IMR-90 (cell line): ENCODE measurements around the gene ZNF236. TPM values are rescaled to one million over a fixed set of nuclear protein-coding genes. Genes with fewer than 3 reads are reported as not detected.

ENCODE experiments used
- ATAC-seq: fragments of 200-7000 bp; cut with Tn5 transposase; 2 replicates; pipeline ENCODE4 v1.9.1; 2020; ENCODE audit warnings: low read depth, mild to moderate bottlenecking, moderate library complexity
- BruUV-seq: library from RNA; stranded (reverse); fragments of 400-500 nt; replicated peaks from 2 replicates; lab custom pipeline; 2021; lab: Mats Ljungman, UMichigan
- CTCF ChIA-PET: fragments of 300-600 bp; formaldehyde crosslinking; extraction: SDS; loops from one replicate; lab custom pipeline; 2021; ENCODE audit warnings: antibody characterized with exemption; lab: Yijun Ruan, JAX
- POLR2A ChIA-PET: fragments of 300-600 bp; sonication (Branson Sonifier 250); formaldehyde crosslinking; loops from one replicate; lab custom pipeline; 2022; ENCODE audit warnings: antibody characterized with exemption; ENCODE audit not compliant: unreplicated experiment; lab: Charles Lee
- DNase-seq: peaks from one replicate; pipeline ENCODE4 v3.0.0; 2013
- H2AFZ ChIP-seq: replicated peaks from 2 replicates; pipeline ENCODE3; 2013; ENCODE audit warnings: low read length, mild to moderate bottlenecking; ENCODE audit not compliant: poor library complexity
- H2AK5ac ChIP-seq: 2 replicates; pipeline ENCODE4 v1.6.1; 2013; ENCODE audit warnings: low read depth, low read length, inconsistent platforms
- H2AK9ac ChIP-seq: replicated peaks from 2 replicates; pipeline ENCODE3; 2013; ENCODE audit warnings: mild to moderate bottlenecking, low read depth, low read length, moderate library complexity; ENCODE audit not compliant: poor library complexity
- H2BK120ac ChIP-seq: 2 replicates; pipeline ENCODE4 v1.6.1; 2013; ENCODE audit warnings: low read depth, low read length, inconsistent platforms
- H2BK15ac ChIP-seq: 3 replicates; pipeline ENCODE4 v1.6.1; 2013; ENCODE audit warnings: low read depth, low read length, inconsistent platforms
- H2BK20ac ChIP-seq: 2 replicates; pipeline ENCODE4 v1.6.1; 2013; ENCODE audit warnings: low read depth, mild to moderate bottlenecking, inconsistent platforms, low read length, moderate library complexity
- H2BK5ac ChIP-seq: 2 replicates; pipeline ENCODE4 v1.6.1; 2013; ENCODE audit warnings: mild to moderate bottlenecking, low read depth, low read length, inconsistent platforms; ENCODE audit not compliant: poor library complexity, severe bottlenecking
- H3K14ac ChIP-seq: replicated peaks from 2 replicates; pipeline ENCODE4 v1.6.1; 2013; ENCODE audit warnings: low read depth, low read length, inconsistent platforms
- H3K18ac ChIP-seq: 2 replicates; pipeline ENCODE4 v1.6.1; 2013; ENCODE audit warnings: low read depth, low read length, control low read depth
- H3K23ac ChIP-seq: 2 replicates; pipeline ENCODE4 v1.6.1; 2013; ENCODE audit warnings: low read depth, low read length, inconsistent platforms
- H3K27ac ChIP-seq: 2 replicates; pipeline ENCODE4 v1.5.1; 2013; ENCODE audit warnings: mild to moderate bottlenecking, control low read depth, low read length; ENCODE audit not compliant: insufficient read depth
- H3K27me3 ChIP-seq: 2 replicates; pipeline ENCODE4 v1.6.1; 2013; ENCODE audit warnings: low read length; ENCODE audit not compliant: control insufficient read depth, insufficient read depth
- H3K36me3 ChIP-seq: 2 replicates; pipeline ENCODE4 v1.6.1; 2013; ENCODE audit warnings: low read length, mixed read lengths; ENCODE audit not compliant: control insufficient read depth, insufficient read depth
- H3K4ac ChIP-seq: 2 replicates; pipeline ENCODE4 v1.6.1; 2013; ENCODE audit warnings: low read depth, low read length, inconsistent platforms
- H3K4me1 ChIP-seq: 2 replicates; pipeline ENCODE4 v1.6.1; 2013; ENCODE audit warnings: low read length, mixed read lengths; ENCODE audit not compliant: control insufficient read depth, insufficient read depth
- H3K4me2 ChIP-seq: 2 replicates; pipeline ENCODE4 v1.6.1; 2013; ENCODE audit warnings: low read depth, mild to moderate bottlenecking, control low read depth, low read length, moderate library complexity
- H3K4me3 ChIP-seq: 2 replicates; pipeline ENCODE4 v1.5.1; 2013; ENCODE audit warnings: low read depth, mild to moderate bottlenecking, control low read depth, low read length, moderate library complexity; ENCODE audit not compliant: insufficient read depth
- H3K56ac ChIP-seq: 2 replicates; pipeline ENCODE4 v1.6.1; 2013; ENCODE audit warnings: low read length, inconsistent platforms; ENCODE audit not compliant: insufficient read depth; ENCODE audit errors: extremely low read depth
- H3K79me1 ChIP-seq, 2 experiments: 2 replicates each; pipeline ENCODE4 v1.6.1; 2013; ENCODE audit warnings: low read length in 2 of 2, inconsistent platforms in 1 of 2, low read depth in 1 of 2
- H3K9ac ChIP-seq: 2 replicates; pipeline ENCODE4 v1.6.1; 2013; ENCODE audit warnings: low read depth, low read length, control low read depth
- H3K9me1 ChIP-seq: 2 replicates; pipeline ENCODE4 v1.6.1; 2013; ENCODE audit warnings: low read length, inconsistent platforms; ENCODE audit not compliant: insufficient read depth
- H3K9me3 ChIP-seq: 2 replicates; pipeline ENCODE4 v1.6.1; 2013; ENCODE audit warnings: low read length; ENCODE audit not compliant: control insufficient read depth, insufficient read depth
- H4K20me1 ChIP-seq: 2 replicates; pipeline ENCODE4 v1.6.1; 2013; ENCODE audit warnings: low read length, inconsistent platforms; ENCODE audit not compliant: insufficient read depth
- H4K5ac ChIP-seq: 2 replicates; pipeline ENCODE4 v1.6.1; 2013; ENCODE audit warnings: mild to moderate bottlenecking, low read depth, low read length, control low read depth
- H4K8ac ChIP-seq, 2 experiments: 2 replicates each; pipeline ENCODE4 v1.6.1; 2013; ENCODE audit warnings: low read depth in 2 of 2, low read length in 2 of 2, control low read depth in 1 of 2, inconsistent platforms in 1 of 2
- H4K91ac ChIP-seq: 2 replicates; pipeline ENCODE4 v1.6.1; 2013; ENCODE audit warnings: low read depth, low read length, inconsistent platforms; ENCODE audit not compliant: insufficient read depth
- BHLHE40 ChIP-seq: fragments of 150-350 bp; IDR thresholded peaks from 2 replicates; pipeline ENCODE4 v1.6.1; 2016; ENCODE audit warnings: mild to moderate bottlenecking, low read depth, low read length
- CHD1 ChIP-seq: IDR thresholded peaks from 2 replicates; pipeline ENCODE4 v1.6.1; 2012; ENCODE audit warnings: low read depth, low read length, improper control_type of control experiment
- FOS ChIP-seq: fragments of 150-350 bp; IDR thresholded peaks from 2 replicates; pipeline ENCODE4 v1.6.1; 2016; ENCODE audit warnings: low read depth, low read length
- MAFK ChIP-seq: IDR thresholded peaks from 2 replicates; pipeline ENCODE4 v1.6.1; 2012; ENCODE audit warnings: low read depth, low read length, improper control_type of control experiment
- MXI1 ChIP-seq: IDR thresholded peaks from 2 replicates; pipeline ENCODE4 v1.6.1; 2012; ENCODE audit warnings: low read depth, mild to moderate bottlenecking, low read length, moderate library complexity, borderline replicate concordance
- NFE2L2 ChIP-seq: fragments of 150-350 bp; IDR thresholded peaks from 2 replicates; pipeline ENCODE4 v1.6.1; 2016; ENCODE audit warnings: low read depth, mild to moderate bottlenecking, low read length
- POLR2A ChIP-seq: IDR thresholded peaks from 2 replicates; pipeline ENCODE4 v1.6.1; 2012; ENCODE audit warnings: mild to moderate bottlenecking, low read depth, low read length
- RAD21 ChIP-seq: IDR thresholded peaks from 2 replicates; pipeline ENCODE4 v1.6.1; 2012; ENCODE audit warnings: low read length, improper control_type of control experiment
- SMC3 ChIP-seq: fragments of 150-350 bp; IDR thresholded peaks from 2 replicates; pipeline ENCODE4 v1.6.1; 2016; ENCODE audit warnings: low read depth, mild to moderate bottlenecking, antibody characterized with exemption, low read length, moderate library complexity
- USF2 ChIP-seq: fragments of 150-350 bp; IDR thresholded peaks from 2 replicates; pipeline ENCODE4 v1.6.1; 2017; ENCODE audit warnings: mild to moderate bottlenecking, antibody characterized with exemption, low read length, low read depth
- WGBS, 2 experiments: methylation state at CpG; one replicate each; pipeline versions ENCODE4 v1.1.5 to v1.1.7; 2013; ENCODE audit warnings: missing lambda C conversion rate in 2 of 2; ENCODE audit not compliant: insufficient read length in 1 of 2; ENCODE audit errors: extremely low coverage in 2 of 2; 5-methylcytosine and 5-hydroxymethylcytosine counted together
- dilution Hi-C: fragments of 300-500 bp; cut with HindIII; formaldehyde crosslinking; loops from one replicate; pipeline ENCODE4 v1.14.3; 2018; ENCODE audit warnings: low sequenced_read_pairs; ENCODE audit not compliant: unreplicated experiment
- in situ Hi-C: fragments of 300-500 bp; cut with MboI; formaldehyde crosslinking; loops from 3 replicates; pipeline ENCODE4 v1.14.3; 2019; ENCODE audit warnings: low sequenced_read_pairs, inconsistent platforms, mixed read lengths
- intact Hi-C: fragments of 100-400 bp; cut with micrococcal nuclease; formaldehyde crosslinking; loops from 2 replicates; pipeline ENCODE4 v1.10.0; 2022
- polyA plus RNA-seq, 3 experiments: library from polyadenylated mRNA; depleted of rRNA; stranded (reverse); fragments of >200 nt; gene quantifications; 2 replicates each; pipeline ENCODE4 v1.2.3, GENCODE V29; 2012; ENCODE audit warnings: low replicate concordance in 1 of 3
- total RNA-seq: library from RNA; depleted of rRNA; stranded (reverse); fragments of >200 nt; gene quantifications from 2 replicates; pipeline ENCODE4 v1.2.3, GENCODE V29; 2012

Gene ZNF236
- total and polyA plus RNA-seq, 2 of the 4 experiments (the other 2 are of a cell fraction): 3.6 to 9.7 TPM

GRCh38 chr18:76999077-76999476 lies 176.7 kb downstream of the ZNF236 start:
- intact Hi-C loops: no loop called here
- dilution Hi-C loops: no loop called here
- H3K27me3 ChIP-seq: peaks cover 2% of the 10 kb centered on the region; the same call in 1 of the 2 replicates
- CTCF ChIA-PET: interaction anchor here (0.6 to 3.1 kb wide), 3 partner anchors 56 to 652 kb away, joined by 4 to 28 read pairs (median 4); no protein-coding TSS in a partner anchor
- H3K14ac ChIP-seq: no peak overlapping the region
- no peak for DNase-seq
- H3K4me2 ChIP-seq: no peak overlapping the region
- no peak overlapping the region for H3K4me3 ChIP-seq
- no peak overlapping the region for H2AK5ac ChIP-seq
- H3K9me3 ChIP-seq: no peaks in the 10 kb centered on the region
- H3K23ac ChIP-seq: no peak overlapping the region
- no peak overlapping the region for H2AFZ ChIP-seq
- H4K5ac ChIP-seq: no peak overlapping the region
- no peaks in the 10 kb centered on the region for H3K4me1 ChIP-seq
- H3K36me3 ChIP-seq: no peaks in the 10 kb centered on the region
- no peak overlapping the region for H2BK15ac ChIP-seq
- H3K4ac ChIP-seq: no peak overlapping the region
- no peak for ATAC-seq
- 94% methylated on average over 6 of the region's 13 CpGs; no CpG with 5 or more reads in 1 of the 2 experiments for WGBS, 2 experiments
- H4K91ac ChIP-seq: no peak overlapping the region
- H2AK9ac ChIP-seq: no peak overlapping the region
- in situ Hi-C loops: no loop called here
- no peaks in the 10 kb centered on the region for H4K20me1 ChIP-seq
- POLR2A ChIA-PET: no interaction called here
- H3K27ac ChIP-seq: no peak overlapping the region
- H3K79me1 ChIP-seq: no peaks in the 10 kb centered on the region
- TF ChIP-seq POLR2A (no peak), RAD21 (no peak), FOS (no peak), SMC3 (no peak), MAFK (no peak), NFE2L2 (no peak), CHD1 (no peak), USF2 (no peak), BHLHE40 (no peak), MXI1 (no peak)
- no peak overlapping the region for H3K56ac ChIP-seq
- no TSS peak for BruUV-seq
- no peak overlapping the region for H3K9ac ChIP-seq
- H2BK5ac ChIP-seq: no peak overlapping the region
- H2BK20ac ChIP-seq: no peak overlapping the region
- no peak overlapping the region for H4K8ac ChIP-seq
- H3K18ac ChIP-seq: no peak overlapping the region
- no peaks in the 10 kb centered on the region for H3K9me1 ChIP-seq
- no peak overlapping the region for H2BK120ac ChIP-seq
